ENCODE results near the gene HRC.
A peak's percentile ranks its signal among the peaks of the same experiment; 100 is the strongest.
"Not testable (repeated sequence)": the region's sequence is repeated elsewhere in the genome, so short reads cannot be mapped to it uniquely, and the experiment has no call there.

The HRC gene

GRCh38 chr19:49161987-49162386, 6.8 kb upstream of the HRC start:
- DNase-seq (ENCODE audit: extremely low read depth in 1 of 2, low read depth in 1 of 2) = no peak

- DNase-seq (ENCODE audit: extremely low read depth in 1 of 2, low read depth in 1 of 2) = no peak
Observed at GRCh38 chr19:49160450-49161189, 5.4 kb upstream of the HRC start.

- DNase-seq (ENCODE audit: extremely low read depth in 1 of 2, low read depth in 1 of 2) = no peak
Observed at GRCh38 chr19:49157445-49158224, 2.4 kb upstream of the HRC start, which contains the start of gene TRPM4. Gene TRPM4, plus strand, starts transcription at chr19:49157792. Its CDS starts 75 bp downstream, at chr19:49157867.

- no peak for DNase-seq (ENCODE audit: extremely low read depth in 1 of 2, low read depth in 1 of 2)
Observed at GRCh38 chr19:49155820-49156346, 687 bp upstream of the HRC start.

GRCh38 chr19:49154279-49154678, 917 bp downstream of the HRC start:
- no peak for DNase-seq (ENCODE audit: extremely low read depth in 1 of 2, low read depth in 1 of 2)

- no peak for DNase-seq (ENCODE audit: extremely low read depth in 1 of 2, low read depth in 1 of 2)
Observed at GRCh38 chr19:49153167-49153809, 1.9 kb downstream of the HRC start.

- no peak for DNase-seq (ENCODE audit: extremely low read depth in 1 of 2, low read depth in 1 of 2)
Observed at GRCh38 chr19:49152119-49152550, 3.1 kb downstream of the HRC start.

- DNase-seq (ENCODE audit: extremely low read depth in 1 of 2, low read depth in 1 of 2) = no peak
Observed at GRCh38 chr19:49151267-49152118, 3.7 kb downstream of the HRC start.

GRCh38 chr19:49150944-49151243, 4.3 kb downstream of the HRC start:
- DNase-seq (ENCODE audit: extremely low read depth in 1 of 2, low read depth in 1 of 2) = no peak

- DNase-seq (ENCODE audit: extremely low read depth in 1 of 2, low read depth in 1 of 2) = peak in 1 of 2 donors; percentile 28
Observed at GRCh38 chr19:49150106-49150943, 4.9 kb downstream of the HRC start.

GRCh38 chr19:49149652-49150105, 5.5 kb downstream of the HRC start:
- DNase-seq (ENCODE audit: extremely low read depth in 1 of 2, low read depth in 1 of 2) = no peak

- DNase-seq (ENCODE audit: extremely low read depth in 1 of 2, low read depth in 1 of 2) = peak; percentile 52 to 62
Observed at GRCh38 chr19:49148784-49149651, 6.2 kb downstream of the HRC start.

- DNase-seq (ENCODE audit: extremely low read depth in 1 of 2, low read depth in 1 of 2) = no peak
Observed at GRCh38 chr19:49148044-49148682, 7.0 kb downstream of the HRC start.

GRCh38 chr19:49146408-49146770, 8.8 kb downstream of the HRC start:
- DNase-seq (ENCODE audit: extremely low read depth in 1 of 2, low read depth in 1 of 2) = not testable (repeated sequence)

GRCh38 chr19:49145573-49146407, 9.4 kb downstream of the HRC start:
- DNase-seq (ENCODE audit: extremely low read depth in 1 of 2, low read depth in 1 of 2) = peak in 1 of 2 donors; percentile 65

- DNase-seq (ENCODE audit: extremely low read depth in 1 of 2, low read depth in 1 of 2) = peak in 1 of 2 donors; percentile 37
Observed at GRCh38 chr19:49142866-49143335, 12.3 kb downstream of the HRC start.

- no peak for DNase-seq (ENCODE audit: extremely low read depth in 1 of 2, low read depth in 1 of 2)
Observed at GRCh38 chr19:49141352-49141751, 13.8 kb downstream of the HRC start.

Measured in activated CD8-positive, alpha-beta memory T cell treated with anti-CD3 and anti-CD28 coated beads for 1 hour (primary cell).